ENCODE results near the gene AADACL4. TPM values are rescaled to one million over a fixed set of nuclear protein-coding genes. Genes with fewer than 3 reads are reported as not detected.

The AADACL4 gene
- total and polyA plus RNA-seq, 2 donors (not counting 1 experiment from before 2014, with no cell fraction given), result not detected

DNA sequence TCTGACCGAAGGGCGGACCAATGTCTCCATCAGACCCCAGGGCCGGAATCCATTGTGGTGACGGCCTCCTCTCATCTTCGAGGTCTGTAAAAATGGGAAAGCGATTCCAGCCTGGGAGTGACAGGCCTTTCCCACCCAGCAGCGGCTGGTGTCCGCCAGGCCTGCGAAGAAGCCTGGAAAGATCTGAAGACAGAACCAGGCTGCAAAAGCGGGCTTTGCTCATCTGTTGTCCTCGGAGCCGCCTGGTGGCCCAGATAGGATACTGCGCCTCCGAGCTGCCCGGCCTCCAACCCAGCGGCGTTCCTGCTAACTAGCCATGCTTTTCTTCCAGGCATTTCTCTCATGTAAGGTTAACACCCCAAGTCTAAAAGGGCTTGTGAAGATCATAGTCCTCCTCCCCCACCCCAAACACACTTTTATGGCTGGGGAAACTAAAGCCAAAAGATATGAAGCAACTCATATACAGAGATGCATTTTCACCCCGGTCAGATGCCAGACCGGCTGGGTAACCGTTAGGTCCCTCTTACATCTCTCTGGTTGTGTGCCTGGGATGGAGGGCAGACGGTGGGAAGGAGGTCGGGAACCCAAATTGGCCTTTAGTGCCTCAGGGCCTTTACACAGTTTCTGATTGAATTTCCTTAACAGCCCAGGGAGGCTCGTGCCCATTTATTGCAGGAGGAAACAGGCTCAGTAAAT lies 23.9 kb upstream of the AADACL4 start:
- H3K79me2 ChIP-seq (ENCODE audit: control insufficient read depth, insufficient read depth, low read length), result no peaks in the 10 kb centered on the region
- H3K27ac ChIP-seq (ENCODE audit: low read length in 2 of 2), result no peak overlapping the region
- peak overlapping the region; percentile 75 for H2AFZ ChIP-seq (ENCODE audit: insufficient read depth, low read depth, low read length, poor library complexity, severe bottlenecking)
- peak; percentile 77 for DNase-seq
- peaks cover 0 to 50% (median 11%) of the 10 kb centered on the region in 4 experiments for H3K27me3 ChIP-seq (replicated peaks in 1 of 4; ENCODE audit: control extremely low read depth in 1 of 4, control insufficient read depth in 3 of 4, insufficient read depth in 4 of 4, low read length in 3 of 4)
- no peaks in the 10 kb centered on the region for H4K20me1 ChIP-seq (ENCODE audit: control insufficient read depth, insufficient read depth, low read length, poor library complexity, severe bottlenecking)
- Mint-ChIP-seq H3K4me3 (peak overlapping the region; percentile 86), H3K27ac (no peak overlapping the region), H3K27me3 (peaks cover 54% of the 10 kb centered on the region), H3K9me3 (ENCODE audit: insufficient read depth) (no peaks in the 10 kb centered on the region), H3K4me1 (peaks cover 42% of the 10 kb centered on the region)
- peak overlapping the region; percentile 63 for H3K9ac ChIP-seq (ENCODE audit: low read length)
- WGBS (ENCODE audit: insufficient coverage), result 15% methylated on average over 22 of the region's 23 CpGs
- TF ChIP-seq, protein P1, sequence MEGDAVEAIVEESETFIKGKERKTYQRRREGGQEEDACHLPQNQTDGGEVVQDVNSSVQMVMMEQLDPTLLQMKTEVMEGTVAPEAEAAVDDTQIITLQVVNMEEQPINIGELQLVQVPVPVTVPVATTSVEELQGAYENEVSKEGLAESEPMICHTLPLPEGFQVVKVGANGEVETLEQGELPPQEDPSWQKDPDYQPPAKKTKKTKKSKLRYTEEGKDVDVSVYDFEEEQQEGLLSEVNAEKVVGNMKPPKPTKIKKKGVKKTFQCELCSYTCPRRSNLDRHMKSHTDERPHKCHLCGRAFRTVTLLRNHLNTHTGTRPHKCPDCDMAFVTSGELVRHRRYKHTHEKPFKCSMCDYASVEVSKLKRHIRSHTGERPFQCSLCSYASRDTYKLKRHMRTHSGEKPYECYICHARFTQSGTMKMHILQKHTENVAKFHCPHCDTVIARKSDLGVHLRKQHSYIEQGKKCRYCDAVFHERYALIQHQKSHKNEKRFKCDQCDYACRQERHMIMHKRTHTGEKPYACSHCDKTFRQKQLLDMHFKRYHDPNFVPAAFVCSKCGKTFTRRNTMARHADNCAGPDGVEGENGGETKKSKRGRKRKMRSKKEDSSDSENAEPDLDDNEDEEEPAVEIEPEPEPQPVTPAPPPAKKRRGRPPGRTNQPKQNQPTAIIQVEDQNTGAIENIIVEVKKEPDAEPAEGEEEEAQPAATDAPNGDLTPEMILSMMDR (IDR thresholded peaks at IDR 0.05), result peak; percentile 97
- TF ChIP-seq EZH2 (IDR thresholded peaks at IDR 0.05; ENCODE audit: borderline replicate concordance, insufficient read depth, low read depth, low read length, poor library complexity, severe bottlenecking), result no peak
- ATAC-seq (ENCODE audit: low read depth), result peak; percentile 76
- ChIA-PET POLR2A (interaction anchor here (0.8 kb wide), 1 partner anchor 823 kb away, joined by 4 read pairs; no protein-coding TSS in a partner anchor), CTCF (interaction anchor here (0.6 to 4.2 kb wide), 17 partner anchors 9 to 500 kb away, joined by 3 to 50 read pairs (median 4); no protein-coding TSS in a partner anchor)
- peak overlapping the region; percentile 92 for H3K4me2 ChIP-seq (replicated peaks; ENCODE audit: low read depth, low read length, poor library complexity, severe bottlenecking)
- no peaks in the 10 kb centered on the region for H3K36me3 ChIP-seq (replicated peaks in 1 of 2; ENCODE audit: control extremely low read depth in 1 of 2, control insufficient read depth in 1 of 2, extremely low read depth in 1 of 2, insufficient read depth in 2 of 2, low read length in 1 of 2)
- intact Hi-C loops (cut with micrococcal nuclease), result loop anchor here (1.0 kb wide), 2 partner anchors 306 to 348 kb away; no protein-coding TSS in a partner anchor
- H3K4me1 ChIP-seq (ENCODE audit: control insufficient read depth in 2 of 2, insufficient read depth in 2 of 2, low read length in 2 of 2), result peaks cover 29 to 46% of the 10 kb centered on the region in 2 donors
- peak overlapping the region in 3 of 5 experiments; percentile 57 to 71 (median 60) for H3K4me3 ChIP-seq (ENCODE audit: control extremely low read depth in 1 of 5, extremely low read depth in 1 of 5, insufficient read depth in 1 of 5, low read depth in 2 of 5, low read length in 4 of 5)
- H3K9me3 ChIP-seq (ENCODE audit: control extremely low read depth in 1 of 3, control insufficient read depth in 2 of 3, insufficient read depth in 1 of 3, low read length in 2 of 3), result peaks cover 0 to 6% (median 0%) of the 10 kb centered on the region in 3 donors

DNA sequence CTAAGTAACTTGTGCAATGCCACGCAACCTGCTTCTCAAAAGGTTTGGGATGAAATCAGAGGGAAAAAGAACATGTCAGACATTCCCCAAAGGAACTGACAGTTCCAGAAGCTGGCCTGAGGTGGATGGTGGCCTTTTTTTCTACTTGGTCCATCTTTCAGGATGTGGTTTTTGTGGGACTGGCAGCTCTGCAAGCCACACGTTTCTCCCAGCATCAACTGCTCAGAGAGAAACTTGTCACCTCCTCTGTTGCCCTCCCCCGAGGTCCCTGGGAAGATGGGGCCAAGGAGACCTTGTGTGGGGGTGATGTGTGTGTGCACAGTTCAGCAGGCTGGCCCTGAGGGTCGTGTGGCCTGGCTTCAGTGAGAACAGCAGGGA lies 23.4 kb upstream of the AADACL4 start:
- Histone ChIP-seq H3K4me1 (ENCODE audit: control insufficient read depth in 2 of 2, insufficient read depth in 2 of 2, low read length in 2 of 2) (peaks cover 29 to 45% of the 10 kb centered on the region in 2 donors), H3K4me3 (ENCODE audit: control extremely low read depth in 1 of 5, extremely low read depth in 1 of 5, insufficient read depth in 1 of 5, low read depth in 2 of 5, low read length in 4 of 5) (no peak overlapping the region), H2AFZ (ENCODE audit: insufficient read depth, low read depth, low read length, poor library complexity, severe bottlenecking) (no peak overlapping the region), H3K36me3 (replicated peaks in 1 of 2; ENCODE audit: control extremely low read depth in 1 of 2, control insufficient read depth in 1 of 2, extremely low read depth in 1 of 2, insufficient read depth in 2 of 2, low read length in 1 of 2) (no peaks in the 10 kb centered on the region), H3K27me3 (replicated peaks in 1 of 4; ENCODE audit: control extremely low read depth in 1 of 4, control insufficient read depth in 3 of 4, insufficient read depth in 4 of 4, low read length in 3 of 4) (peaks cover 0 to 44% (median 11%) of the 10 kb centered on the region in 4 experiments), H3K4me2 (replicated peaks; ENCODE audit: low read depth, low read length, poor library complexity, severe bottlenecking) (no peak overlapping the region), H3K79me2 (ENCODE audit: control insufficient read depth, insufficient read depth, low read length) (no peaks in the 10 kb centered on the region), H3K27ac (ENCODE audit: low read length in 2 of 2) (no peak overlapping the region), H3K9ac (ENCODE audit: low read length) (no peak overlapping the region), H3K9me3 (ENCODE audit: control extremely low read depth in 1 of 3, control insufficient read depth in 2 of 3, insufficient read depth in 1 of 3, low read length in 2 of 3) (peaks cover 0 to 6% (median 0%) of the 10 kb centered on the region in 3 donors), H4K20me1 (ENCODE audit: control insufficient read depth, insufficient read depth, low read length, poor library complexity, severe bottlenecking) (no peaks in the 10 kb centered on the region)
- intact Hi-C loops (cut with micrococcal nuclease), result loop anchor here (1.0 kb wide), 2 partner anchors 306 to 348 kb away; no protein-coding TSS in a partner anchor
- Mint-ChIP-seq H3K27ac (no peak overlapping the region), H3K9me3 (ENCODE audit: insufficient read depth) (no peaks in the 10 kb centered on the region), H3K4me3 (no peak overlapping the region), H3K27me3 (peaks cover 51% of the 10 kb centered on the region), H3K4me1 (peaks cover 39% of the 10 kb centered on the region)
- ChIA-PET POLR2A (interaction anchor here (0.8 kb wide), 1 partner anchor 823 kb away, joined by 4 read pairs; no protein-coding TSS in a partner anchor), CTCF (interaction anchor here (0.6 to 4.2 kb wide), 16 partner anchors 8 to 501 kb away, joined by 3 to 50 read pairs (median 5); no protein-coding TSS in a partner anchor)
- TF ChIP-seq EZH2 (IDR thresholded peaks at IDR 0.05; ENCODE audit: borderline replicate concordance, insufficient read depth, low read depth, low read length, poor library complexity, severe bottlenecking), result no peak
- TF ChIP-seq, protein P1 (IDR thresholded peaks at IDR 0.05), result no peak
- DNase-seq, result no peak
- 100% methylated on average over 1 of the region's 4 CpGs for WGBS (ENCODE audit: insufficient coverage)
- no peak for ATAC-seq (ENCODE audit: low read depth)

Data from B cell (primary cell).